K562 (cell line): Measurements from ENCODE around the gene NCAPD2. TPM values are rescaled to one million over a fixed set of nuclear protein-coding genes. Genes with fewer than 3 reads are reported as not detected.
A peak's percentile ranks its signal among the peaks of the same experiment; 100 is the strongest.

Source experiments
- ATAC-seq: fragments of 200-7000 bp; cut with Tn5 transposase; 3 replicates; pipeline ENCODE4 v1.9.1; 2020; ENCODE audit warnings: moderate library complexity
- BruUV-seq: library from RNA; stranded (reverse); fragments of 400-500 nt; replicated peaks from 2 replicates; lab custom pipeline; 2021; lab: Mats Ljungman, UMichigan
- CTCF ChIA-PET: fragments of 300-600 bp; formaldehyde crosslinking; extraction: SDS; loops from one replicate; lab custom pipeline; 2021; ENCODE audit warnings: low intra/inter-chr PET ratio; lab: Yijun Ruan, JAX
- POLR2A ChIA-PET: fragments of 300-600, 350-650 bp; sonication (Branson Sonifier 250); formaldehyde crosslinking; extraction: SDS; loops from one replicate; lab custom pipeline; 2021; ENCODE audit warnings: antibody characterized with exemption, inconsistent platforms; lab: Yijun Ruan, JAX
- DNase-seq, 4 experiments: peaks; one replicate each; pipeline versions ENCODE4 v3.0.0 to v3.0.0-alpha.2; 2011 to 2018; ENCODE audit warnings: low spot score in 3 of 4, mixed read lengths in 3 of 4; ENCODE audit errors: extremely low read depth in 1 of 4
- FAIRE-seq: peaks from 2 replicates; lab custom pipeline; 2011; peaks lifted over from hg19 to GRCh38; lab: Jason Lieb, UNC
- H2AFZ ChIP-seq: 2 replicates; pipeline ENCODE4 v1.6.0; 2011; ENCODE audit warnings: low read depth, low read length, control low read depth, inconsistent platforms
- H3K27ac ChIP-seq: fragments of 200-600 bp; 3 replicates; pipeline ENCODE4 v1.8.0; 2011; ENCODE audit warnings: low read depth, mild to moderate bottlenecking, control low read depth, inconsistent platforms, low read length, moderate library complexity, mixed read lengths; ENCODE audit errors: extremely low read depth
- H3K27me3 ChIP-seq, 2 experiments: fragments of 300-600 bp in 1 of 2; 2 replicates in 1 of 2; 3 replicates in 1 of 2; pipeline versions ENCODE4 v1.6.0 to v1.8.0; 2011; ENCODE audit warnings: inconsistent platforms in 2 of 2, low read length in 2 of 2, mild to moderate bottlenecking in 1 of 2, mixed read lengths in 1 of 2, moderate library complexity in 1 of 2; ENCODE audit not compliant: control insufficient read depth in 2 of 2, insufficient read depth in 2 of 2
- H3K36me3 ChIP-seq: fragments of 300-600 bp; 3 replicates; pipeline ENCODE4 v1.8.0; 2011; ENCODE audit warnings: mild to moderate bottlenecking, low read length, inconsistent platforms; ENCODE audit not compliant: control insufficient read depth, insufficient read depth
- H3K4me1 ChIP-seq, 2 experiments: fragments of 200-600 bp in 1 of 2; replicated peaks in 1 of 2; 2 replicates in 1 of 2; 3 replicates in 1 of 2; pipeline versions ENCODE4 v1.5.1 to v1.8.0; 2011; ENCODE audit warnings: inconsistent platforms in 2 of 2, low read length in 2 of 2, mild to moderate bottlenecking in 1 of 2, mixed read lengths in 1 of 2, moderate library complexity in 1 of 2; ENCODE audit not compliant: control insufficient read depth in 2 of 2, insufficient read depth in 2 of 2
- H3K4me2 ChIP-seq: 2 replicates; pipeline ENCODE4 v1.6.1; 2011; ENCODE audit warnings: low read length, control low read depth, inconsistent platforms, mixed read lengths; ENCODE audit not compliant: insufficient read depth
- H3K4me3 ChIP-seq: fragments of 200-600 bp; sonication (generic), shearing (Covaris generic); 2 replicates; pipeline ENCODE4 v1.5.1; 2016; ENCODE audit warnings: control low read depth, inconsistent platforms
- H3K79me2 ChIP-seq: fragments of 200-600 bp; 3 replicates; pipeline ENCODE4 v1.8.0; 2011; ENCODE audit warnings: low read length, inconsistent platforms; ENCODE audit not compliant: control insufficient read depth, insufficient read depth
- H3K9ac ChIP-seq, 2 experiments: 2 replicates each; pipeline versions ENCODE4 v1.6.0 to v1.6.1; 2011; ENCODE audit warnings: low read depth in 2 of 2, low read length in 2 of 2, control low read depth in 1 of 2, inconsistent platforms in 1 of 2, mild to moderate bottlenecking in 1 of 2, mixed read lengths in 1 of 2; ENCODE audit not compliant: insufficient read depth in 1 of 2
- H3K9me1 ChIP-seq: one replicate; pipeline ENCODE4 v1.6.0; 2011; ENCODE audit warnings: inconsistent platforms, mild to moderate bottlenecking, low read length, moderate library complexity; ENCODE audit not compliant: control insufficient read depth, insufficient read depth
- H3K9me3 ChIP-seq: replicated peaks from 2 replicates; pipeline ENCODE4 v1.5.1; 2011; ENCODE audit warnings: low read depth, low read length, inconsistent platforms; ENCODE audit not compliant: control insufficient read depth, insufficient read depth
- H4K20me1 ChIP-seq: replicated peaks from 2 replicates; pipeline ENCODE4 v1.6.1; 2011; ENCODE audit warnings: low read length, inconsistent platforms, mixed read lengths; ENCODE audit not compliant: control insufficient read depth, insufficient read depth
- C11orf30 ChIP-seq: fragments of 450-650 bp; IDR thresholded peaks from 2 replicates; pipeline ENCODE4 v1.6.1; 2016; ENCODE audit warnings: low read depth, mild to moderate bottlenecking
- MAFG ChIP-seq: fragments of 450-650 bp; conservative IDR thresholded peaks from 2 replicates; pipeline ENCODE4 v1.6.1; 2016; ENCODE audit warnings: missing genetic modification characterization, missing compliant biosample characterization
- PTBP1 ChIP-seq: fragments of 200-400 bp; formaldehyde crosslinking; IDR thresholded peaks from 2 replicates; pipeline ENCODE4 v1.6.1; 2017; ENCODE audit warnings: low read depth, low read length
- ZNF316 ChIP-seq: fragments of 450-650 bp; IDR thresholded peaks from 2 replicates; pipeline ENCODE4 v1.6.1; 2016
- WGBS: fragments of 100-300 bp; shearing (Covaris generic); methylation state at CpG from one replicate; pipeline ENCODE4 v1.1.6; 2016; ENCODE audit warnings: low coverage, mixed read lengths; ENCODE audit not compliant: insufficient coverage; ENCODE audit errors: missing lambda C conversion rate; 5-methylcytosine and 5-hydroxymethylcytosine counted together
- in situ Hi-C: fragments of 300-500 bp; cut with MboI; formaldehyde crosslinking; loops from 4 replicates; pipeline ENCODE4 v1.15.0; 2018; ENCODE audit warnings: inconsistent platforms, mixed read lengths
- intact Hi-C: fragments of 100-400 bp; cut with micrococcal nuclease; formaldehyde crosslinking; loops from 2 replicates; pipeline ENCODE4 v1.14.2; 2022
- polyA plus RNA-seq, 8 experiments: library from polyadenylated mRNA; depleted of rRNA in 4 of 8; stranded (reverse) in 5 of 8; unstranded in 3 of 8; fragments of >200 nt; fragmentation: Nextera tagmentation in 2 of 8; fragmentation: Illumina TruSeq in 1 of 8; extraction: Ambion mirVana in 2 of 8; extraction: Trizol in 1 of 8; gene quantifications; 2 replicates each; pipeline versions ENCODE4 v1.2.1 to v1.2.3, GENCODE V29; 2011 to 2014; ENCODE audit warnings: inconsistent platforms in 1 of 8, missing spikeins in 1 of 8
- total RNA-seq, 7 experiments: library from RNA; depleted of rRNA in 6 of 7; stranded (reverse); fragments of >200 nt in 6 of 7; fragmentation: Illumina TruSeq in 2 of 7; extraction: Trizol in 2 of 7; gene quantifications; 2 replicates each; pipeline versions ENCODE4 v1.2.1 to v1.2.3, GENCODE V29; 2011 to 2021; ENCODE audit warnings: low replicate concordance in 1 of 7

Gene NCAPD2
- total and polyA plus RNA-seq, 9 of the 15 experiments (the other 6 are each of a cell fraction or from before 2014, with no cell fraction given) = 16.9 to 93.7 (median 68.3) TPM

DNA sequence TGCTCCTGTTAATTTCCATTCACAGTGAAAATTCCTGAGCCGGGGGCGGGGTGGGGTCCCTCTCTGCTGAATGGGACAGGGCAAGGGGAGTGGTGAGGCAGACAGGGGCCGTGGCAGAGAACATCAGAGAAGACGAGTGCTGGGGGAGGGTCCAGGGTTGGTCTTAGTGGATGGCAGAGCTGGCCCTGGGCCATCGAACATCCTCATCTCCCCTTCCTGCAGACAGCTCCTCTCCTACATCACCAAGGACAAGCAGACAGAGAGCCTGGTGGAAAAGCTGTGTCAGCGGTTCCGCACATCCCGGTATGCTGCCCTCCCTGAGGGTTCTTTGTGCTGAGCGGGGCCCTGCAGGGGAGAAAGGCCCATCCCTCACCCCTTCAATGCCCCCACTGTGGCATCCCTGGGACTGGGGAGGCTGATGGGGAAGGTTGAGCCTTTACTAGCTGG lies 35.4 kb downstream of the NCAPD2 start:
- no peak overlapping the region for H3K4me3 ChIP-seq
- in situ Hi-C loops = no loop called here
- H3K79me2 ChIP-seq = peaks cover 25% of the 10 kb centered on the region
- TF ChIP-seq ZNF316 (peak; percentile 49; the same call in 1 of the 2 replicates), MAFG (tag) (peak; percentile 13; the same call in 1 of the 2 replicates), C11orf30 (peak; percentile 46), PTBP1 (no peak)
- H3K36me3 ChIP-seq = peaks cover 78% of the 10 kb centered on the region
- no peaks in the 10 kb centered on the region for H3K27me3 ChIP-seq
- H2AFZ ChIP-seq = no peak overlapping the region
- no peak overlapping the region for H3K9ac ChIP-seq
- no peaks in the 10 kb centered on the region for H3K9me1 ChIP-seq
- FAIRE-seq (no peak), ATAC-seq (no peak), DNase-seq (no peak)
- 96% methylated on average over 5 of the region's 9 CpGs for WGBS
- ChIA-PET POLR2A (interaction anchor here (1.0 to 1.8 kb wide), 3 partner anchors 10 to 340 kb away, joined by 3 to 8 read pairs (median 4); no protein-coding TSS in a partner anchor), CTCF (no interaction called here)
- no peak overlapping the region for H3K4me2 ChIP-seq
- no peak overlapping the region for H3K27ac ChIP-seq
- intact Hi-C loops = no loop called here
- H3K9me3 ChIP-seq = no peaks in the 10 kb centered on the region
- peaks cover 7 to 24% of the 10 kb centered on the region in 2 experiments; a peak in 4 of 5 replicates for H3K4me1 ChIP-seq
- H4K20me1 ChIP-seq = no peaks in the 10 kb centered on the region
- BruUV-seq = no TSS peak

DNA sequence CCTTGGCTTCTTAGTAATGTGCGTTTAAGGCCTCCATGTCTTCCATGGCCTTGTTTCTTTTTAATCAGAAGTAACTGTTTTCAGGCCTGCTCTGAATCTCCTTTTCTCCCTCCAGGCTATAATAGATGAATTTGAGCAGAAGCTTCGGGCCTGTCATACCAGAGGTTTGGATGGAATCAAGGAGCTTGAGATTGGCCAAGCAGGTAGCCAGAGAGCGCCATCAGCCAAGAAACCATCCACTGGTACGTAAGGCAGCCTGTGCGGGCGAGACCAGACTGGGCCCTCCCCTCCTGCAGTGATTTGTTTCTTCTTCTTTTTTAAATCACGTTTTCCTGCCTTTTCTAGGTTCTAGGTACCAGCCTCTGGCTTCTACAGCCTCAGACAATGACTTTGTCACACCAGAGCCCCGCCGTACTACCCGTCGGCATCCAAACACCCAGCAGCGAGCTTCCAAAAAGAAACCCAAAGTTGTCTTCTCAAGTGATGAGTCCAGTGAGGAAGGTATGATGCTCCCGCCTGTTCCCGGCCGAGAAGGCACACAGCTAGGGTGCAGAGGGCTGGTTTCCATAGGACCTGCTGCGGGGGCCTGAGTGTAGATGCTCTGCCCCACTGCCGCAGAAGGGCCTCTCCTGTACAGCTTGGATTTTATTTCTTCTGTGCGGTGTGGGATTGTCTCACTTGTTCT lies 36.8 kb downstream of the NCAPD2 start:
- Histone ChIP-seq H3K27ac (no peak overlapping the region), H3K79me2 (peaks cover 39% of the 10 kb centered on the region)

More for the DNA sequence above, 36.8 kb downstream of the NCAPD2 start:
- H4K20me1 ChIP-seq = peaks cover 7% of the 10 kb centered on the region; the same call in 1 of the 2 replicates
- no peaks in the 10 kb centered on the region for H3K9me1 ChIP-seq
- BruUV-seq = no TSS peak
- H3K4me2 ChIP-seq = no peak overlapping the region
- in situ Hi-C loops = no loop called here
- WGBS = 83% methylated on average over 14 of the region's 18 CpGs
- peaks cover 7 to 35% of the 10 kb centered on the region in 2 experiments; a peak in 4 of 5 replicates for H3K4me1 ChIP-seq
- no peak for ATAC-seq
- ChIA-PET CTCF (no interaction called here), POLR2A (interaction anchor here (0.6 to 1.3 kb wide), 2 partner anchors 11 to 124 kb away, joined by 3 read pairs; no protein-coding TSS in a partner anchor)
- peaks cover 75% of the 10 kb centered on the region for H3K36me3 ChIP-seq
- no peaks in the 10 kb centered on the region for H3K27me3 ChIP-seq
- no peaks in the 10 kb centered on the region for H3K9me3 ChIP-seq
- no peak for DNase-seq
- no peak overlapping the region for H2AFZ ChIP-seq
- FAIRE-seq = no peak
- H3K9ac ChIP-seq = no peak overlapping the region
- intact Hi-C loops = loop anchor here (10.0 kb wide), 1 partner anchor 206 kb away; no protein-coding TSS in a partner anchor
- H3K4me3 ChIP-seq = no peak overlapping the region
